Colonic mucosa (tissue), 4 donors: ENCODE measurements around the gene RNASE7. TPM values are rescaled to one million over a fixed set of nuclear protein-coding genes. Genes with fewer than 3 reads are reported as not detected.

Experiments used
- DNase-seq: peaks from one replicate; pipeline ENCODE4 v3.0.0-alpha.2; 2020
- H3K27ac ChIP-seq: fragments of 200-600 bp; one replicate; pipeline ENCODE4 v1.8.0; 2021
- H3K27me3 ChIP-seq: fragments of 200-600 bp; one replicate; pipeline ENCODE4 v1.8.0; 2021
- H3K36me3 ChIP-seq: fragments of 200-600 bp; one replicate; pipeline ENCODE4 v1.8.0; 2021
- H3K4me1 ChIP-seq: fragments of 200-600 bp; one replicate; pipeline ENCODE4 v1.8.0; 2021; ENCODE audit warnings: mild to moderate bottlenecking
- H3K4me3 ChIP-seq: fragments of 200-600 bp; one replicate; pipeline ENCODE4 v1.8.0; 2021
- H3K9ac ChIP-seq, 2 donors: one replicate each; pipeline ENCODE4 v1.7.0; 2013; ENCODE audit warnings: control low read depth in 2 of 2, low read depth in 2 of 2, low read length in 2 of 2
- H3K9me3 ChIP-seq: fragments of 200-600 bp; one replicate; pipeline ENCODE4 v1.8.0; 2021
- CTCF ChIP-seq: fragments of 200-600 bp; IDR thresholded peaks from one replicate; pipeline ENCODE4 v1.8.0; 2022; ENCODE audit warnings: antibody characterized with exemption, mild to moderate bottlenecking
- intact Hi-C: fragments of 100-400 bp; cut with DNase I; formaldehyde crosslinking; loops from one replicate; pipeline ENCODE4 v1.14.1; 2022
- total RNA-seq, 2 donors: library from RNA; stranded (reverse); fragmentation: NEBNext Ultra II Directional in 1 of 2; extraction: Animal tissue kit (Norgen Biotek cat#: 25700) in 1 of 2; gene quantifications; one replicate each; pipeline ENCODE4 v1.2.1, GENCODE V29; 2021
- donor health status: healthy.
- donor health status: DM: no; HTN: no; CAD: no.
- donor health status: DM: no; HTN: no; CAD: no.

Gene RNASE7
- total RNA-seq, 2 donors from 2014 or later, result 0.16 to 0.30 TPM

- Histone ChIP-seq H3K27ac (no peak overlapping the region), H3K9me3 (no peaks in the 10 kb centered on the region), H3K4me3 (no peak overlapping the region), H3K27me3 (no peaks in the 10 kb centered on the region), H3K4me1 (no peaks in the 10 kb centered on the region), H3K9ac (no peak overlapping the region), H3K36me3 (peaks cover 4% of the 10 kb centered on the region)
- DNase-seq, result peak; percentile 95
- intact Hi-C loops, result loop anchor here (2.0 to 5.0 kb wide), 2 partner anchors 26 to 78 kb away; no protein-coding TSS in a partner anchor
- peak; percentile 86 for TF ChIP-seq CTCF
These were observed 27.4 kb upstream of the RNASE7 start for GRCh38 chr14:21014761-21015190.

DNA sequence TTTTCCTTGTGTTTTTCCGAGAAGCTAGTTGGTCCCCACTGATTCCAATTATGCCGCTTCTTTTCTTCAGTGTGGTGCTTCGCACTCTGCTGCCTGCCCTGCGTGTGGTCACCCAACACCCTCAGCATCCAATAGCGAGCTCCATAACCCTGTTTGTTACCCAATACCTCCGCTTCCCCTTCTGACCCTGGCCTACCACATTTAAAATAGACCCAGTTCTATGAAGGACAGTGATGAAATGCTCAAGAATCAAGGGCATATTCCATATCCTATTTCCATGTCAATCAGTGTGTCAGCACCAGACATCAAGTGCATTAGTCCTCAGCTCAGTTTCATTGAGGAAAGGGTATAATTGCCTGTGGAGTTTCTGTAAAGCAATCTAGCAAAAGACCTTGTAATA, 26.9 kb upstream of the RNASE7 start:
- no peak for TF ChIP-seq CTCF
- Histone ChIP-seq H3K27ac (no peak overlapping the region), H3K4me1 (no peaks in the 10 kb centered on the region), H3K27me3 (no peaks in the 10 kb centered on the region), H3K9ac (no peak overlapping the region), H3K4me3 (no peak overlapping the region), H3K36me3 (peaks cover 4% of the 10 kb centered on the region), H3K9me3 (no peaks in the 10 kb centered on the region)
- intact Hi-C loops, result loop anchor here (2.0 to 5.0 kb wide), 2 partner anchors 25 to 77 kb away; no protein-coding TSS in a partner anchor
- no peak for DNase-seq

DNA sequence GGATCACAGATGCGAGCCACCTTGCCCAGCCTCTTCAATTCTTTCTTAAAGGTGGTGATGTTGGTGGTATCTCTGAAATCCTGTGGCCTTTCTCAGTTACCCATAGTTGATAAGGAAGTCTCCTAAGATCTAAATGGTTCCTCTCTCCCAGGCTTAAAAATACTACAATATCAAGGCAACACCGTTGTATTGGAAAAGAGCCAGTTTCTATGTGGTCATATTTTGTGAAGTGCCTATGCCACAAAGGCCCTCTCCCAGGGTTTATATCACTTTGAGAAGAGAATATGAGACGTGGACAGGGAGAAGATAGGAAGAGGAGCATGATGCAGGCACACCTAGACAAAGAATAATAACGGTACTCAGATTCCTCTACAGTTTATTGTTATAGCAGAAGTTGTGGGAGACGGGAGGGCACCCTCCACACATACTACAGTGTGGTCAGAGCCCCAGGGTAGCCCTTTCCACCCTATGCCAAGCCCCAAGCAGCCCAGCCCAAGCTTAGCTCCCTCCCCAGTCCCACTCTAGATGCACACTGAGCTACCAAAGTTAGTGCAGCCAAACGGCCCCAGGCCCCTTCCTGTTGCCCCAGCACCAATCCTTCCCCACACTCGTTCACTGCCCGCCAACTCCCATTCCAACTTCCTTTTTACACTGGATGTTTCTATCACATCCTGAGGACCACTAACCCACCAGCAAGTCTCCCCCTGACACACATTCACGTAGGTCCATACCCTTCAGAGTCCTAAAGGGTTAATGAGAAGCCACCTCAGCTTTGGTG, 25.6 kb upstream of the RNASE7 start:
- Histone ChIP-seq H3K4me1 (no peaks in the 10 kb centered on the region), H3K36me3 (peaks cover 4% of the 10 kb centered on the region), H3K4me3 (no peak overlapping the region), H3K27ac (no peak overlapping the region), H3K9me3 (no peaks in the 10 kb centered on the region), H3K27me3 (no peaks in the 10 kb centered on the region), H3K9ac (no peak overlapping the region)
- intact Hi-C loops, result loop anchor here (5.0 kb wide), 1 partner anchor 76 kb away; no protein-coding TSS in a partner anchor
- TF ChIP-seq CTCF, result no peak
- no peak for DNase-seq

GRCh38 chr14:21017528-21018245, 24.5 kb upstream of the RNASE7 start:
- Histone ChIP-seq H3K27me3 (no peaks in the 10 kb centered on the region), H3K4me1 (no peaks in the 10 kb centered on the region), H3K36me3 (peaks cover 4% of the 10 kb centered on the region), H3K4me3 (no peak overlapping the region), H3K27ac (no peak overlapping the region), H3K9ac (no peak overlapping the region), H3K9me3 (no peaks in the 10 kb centered on the region)
- TF ChIP-seq CTCF, result no peak
- DNase-seq, result no peak
- intact Hi-C loops, result loop anchor here (5.0 kb wide), 1 partner anchor 75 kb away; no protein-coding TSS in a partner anchor

DNA sequence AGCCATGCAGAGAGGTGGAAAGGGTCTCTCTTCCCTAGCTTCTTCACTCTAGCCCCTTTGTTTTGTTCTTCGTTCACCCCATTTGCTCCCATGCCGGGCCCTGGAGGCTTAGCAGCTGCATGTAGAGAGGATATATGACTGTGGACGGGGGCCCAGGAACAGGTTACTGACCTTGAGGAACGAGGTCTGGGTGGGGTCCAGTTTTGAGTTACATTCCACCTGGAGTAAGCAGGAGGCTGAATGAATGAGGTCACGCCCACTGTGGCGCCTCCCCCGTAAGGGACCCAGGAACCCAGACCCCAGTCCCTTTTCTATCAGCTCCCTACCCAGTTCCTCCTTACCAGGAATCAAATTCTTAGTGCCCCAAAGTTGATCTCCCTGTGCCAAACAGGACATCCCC, 23.9 kb upstream of the RNASE7 start:
- Histone ChIP-seq H3K36me3 (peaks cover 4% of the 10 kb centered on the region), H3K4me1 (no peaks in the 10 kb centered on the region), H3K9me3 (no peaks in the 10 kb centered on the region), H3K4me3 (no peak overlapping the region), H3K9ac (no peak overlapping the region), H3K27me3 (no peaks in the 10 kb centered on the region), H3K27ac (no peak overlapping the region)
- TF ChIP-seq CTCF, result no peak
- DNase-seq, result no peak
- intact Hi-C loops, result loop anchor here (5.0 kb wide), 1 partner anchor 74 kb away; no protein-coding TSS in a partner anchor
